Measurements from ENCODE around the gene NPY1R. TPM values are rescaled to one million over a fixed set of nuclear protein-coding genes. Genes with fewer than 3 reads are reported as not detected.

Gene NPY1R
- total and polyA plus RNA-seq, 4 experiments from 2014 or later = not detected

- no peaks in the 10 kb centered on the region for H3K4me1 ChIP-seq (ENCODE audit: insufficient read depth, low read length)
- H3K36me3 ChIP-seq (ENCODE audit: insufficient read depth, low read length) = no peaks in the 10 kb centered on the region
- no peak overlapping the region for H3K4me3 ChIP-seq (ENCODE audit: low read length in 2 of 2)
- no peak overlapping the region for H3K27ac ChIP-seq (ENCODE audit: low read depth, low read length)
- DNase-seq = no peak
- peaks cover 0 to 4% of the 10 kb centered on the region in 2 donors for H3K9me3 ChIP-seq (ENCODE audit: control insufficient read depth in 1 of 2, low read length in 2 of 2)
- Mint-ChIP-seq H3K27ac (no peak overlapping the region), H3K9me3 (peaks cover 0 to 45% (median 25%) of the 10 kb centered on the region in 8 donors), H3K27me3 (peaks cover 0 to 9% of the 10 kb centered on the region in 2 donors), H3K4me3 (no peak overlapping the region), H3K4me1 (no peaks in the 10 kb centered on the region), H3K36me3 (no peaks in the 10 kb centered on the region)
- intact Hi-C loops (cut with micrococcal nuclease) = no loop called here
- ChIA-PET POLR2A (ENCODE audit: partially characterized antibody) (no interaction called here), CTCF (ENCODE audit: partially characterized antibody) (no interaction called here)
- no peaks in the 10 kb centered on the region for H3K27me3 ChIP-seq (ENCODE audit: insufficient read depth, low read length)
Measured at GRCh38 chr4:163317110-163317509, 15.3 kb downstream of the NPY1R start.

DNA sequence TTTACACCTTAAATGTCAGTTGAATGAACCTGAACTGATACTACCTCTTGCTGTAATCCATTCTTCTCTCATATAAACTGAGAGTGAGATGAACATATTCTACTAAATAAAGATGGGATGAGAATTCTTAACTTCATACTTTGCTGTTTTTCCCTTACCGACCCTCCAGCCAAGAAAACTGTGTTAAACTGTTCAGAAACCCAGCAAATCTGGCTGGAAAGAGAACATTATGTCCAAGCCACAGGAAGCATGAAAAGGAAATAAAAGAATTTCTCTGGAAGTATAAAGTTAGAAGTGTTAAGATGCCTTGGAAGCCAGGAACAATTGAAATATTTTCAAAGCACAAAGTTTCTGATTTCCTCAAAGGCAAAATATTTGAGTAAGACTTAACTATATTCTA is 22.9 kb downstream of the NPY1R start:
- H3K9me3 ChIP-seq (ENCODE audit: control insufficient read depth in 1 of 2, low read length in 2 of 2) = no peaks in the 10 kb centered on the region
- intact Hi-C loops (cut with micrococcal nuclease) = no loop called here
- H3K4me1 ChIP-seq (ENCODE audit: insufficient read depth, low read length) = no peaks in the 10 kb centered on the region
- Mint-ChIP-seq H3K27me3 (peaks cover 0 to 3% of the 10 kb centered on the region in 2 donors), H3K4me3 (no peak overlapping the region), H3K27ac (no peak overlapping the region), H3K36me3 (no peaks in the 10 kb centered on the region), H3K9me3 (peaks cover 0 to 6% (median 2%) of the 10 kb centered on the region in 8 donors), H3K4me1 (no peaks in the 10 kb centered on the region)
- no peaks in the 10 kb centered on the region for H3K36me3 ChIP-seq (ENCODE audit: insufficient read depth, low read length)
- no peaks in the 10 kb centered on the region for H3K27me3 ChIP-seq (ENCODE audit: insufficient read depth, low read length)
- ChIA-PET CTCF (ENCODE audit: partially characterized antibody) (no interaction called here), POLR2A (ENCODE audit: partially characterized antibody) (no interaction called here)
- H3K4me3 ChIP-seq (ENCODE audit: low read length in 2 of 2) = no peak overlapping the region
- H3K27ac ChIP-seq (ENCODE audit: low read depth, low read length) = no peak overlapping the region
- DNase-seq = no peak

- no peak overlapping the region for H3K4me3 ChIP-seq (ENCODE audit: low read length in 2 of 2)
- Mint-ChIP-seq H3K36me3 (no peaks in the 10 kb centered on the region), H3K4me3 (no peak overlapping the region), H3K27me3 (no peaks in the 10 kb centered on the region), H3K27ac (no peak overlapping the region), H3K9me3 (no peaks in the 10 kb centered on the region), H3K4me1 (no peaks in the 10 kb centered on the region)
- intact Hi-C loops (cut with micrococcal nuclease) = no loop called here
- ChIA-PET CTCF (ENCODE audit: partially characterized antibody) (no interaction called here), POLR2A (ENCODE audit: partially characterized antibody) (no interaction called here)
- H3K36me3 ChIP-seq (ENCODE audit: insufficient read depth, low read length) = no peaks in the 10 kb centered on the region
- H3K27me3 ChIP-seq (ENCODE audit: insufficient read depth, low read length) = no peaks in the 10 kb centered on the region
- H3K4me1 ChIP-seq (ENCODE audit: insufficient read depth, low read length) = no peaks in the 10 kb centered on the region
- DNase-seq = no peak
- no peak overlapping the region for H3K27ac ChIP-seq (ENCODE audit: low read depth, low read length)
- no peaks in the 10 kb centered on the region for H3K9me3 ChIP-seq (ENCODE audit: control insufficient read depth in 1 of 2, low read length in 2 of 2)
Measured at GRCh38 chr4:163303069-163303468, 29.3 kb downstream of the NPY1R start.

GRCh38 chr4:163300445-163300844 is 32.0 kb downstream of the NPY1R start:
- no peak overlapping the region for H3K27ac ChIP-seq (ENCODE audit: low read depth, low read length)
- Mint-ChIP-seq H3K27me3 (no peaks in the 10 kb centered on the region), H3K4me3 (no peak overlapping the region), H3K36me3 (no peaks in the 10 kb centered on the region), H3K9me3 (no peaks in the 10 kb centered on the region), H3K4me1 (no peaks in the 10 kb centered on the region), H3K27ac (no peak overlapping the region)
- intact Hi-C loops (cut with micrococcal nuclease) = no loop called here
- no peaks in the 10 kb centered on the region for H3K36me3 ChIP-seq (ENCODE audit: insufficient read depth, low read length)
- no peak for DNase-seq
- POLR2A ChIA-PET (ENCODE audit: partially characterized antibody) = no interaction called here
- no peaks in the 10 kb centered on the region for H3K27me3 ChIP-seq (ENCODE audit: insufficient read depth, low read length)
- CTCF ChIA-PET (ENCODE audit: partially characterized antibody) = no interaction called here
- H3K9me3 ChIP-seq (ENCODE audit: control insufficient read depth in 1 of 2, low read length in 2 of 2) = peaks cover 0 to 3% of the 10 kb centered on the region in 2 donors
- H3K4me3 ChIP-seq (ENCODE audit: low read length in 2 of 2) = no peak overlapping the region
- H3K4me1 ChIP-seq (ENCODE audit: insufficient read depth, low read length) = no peaks in the 10 kb centered on the region

GRCh38 chr4:163295138-163295537 is 37.3 kb downstream of the NPY1R start:
- CTCF ChIA-PET (ENCODE audit: partially characterized antibody) = no interaction called here
- peaks cover 0 to 2% (median 0%) of the 10 kb centered on the region in 8 donors for H3K9me3 Mint-ChIP-seq

DNA sequence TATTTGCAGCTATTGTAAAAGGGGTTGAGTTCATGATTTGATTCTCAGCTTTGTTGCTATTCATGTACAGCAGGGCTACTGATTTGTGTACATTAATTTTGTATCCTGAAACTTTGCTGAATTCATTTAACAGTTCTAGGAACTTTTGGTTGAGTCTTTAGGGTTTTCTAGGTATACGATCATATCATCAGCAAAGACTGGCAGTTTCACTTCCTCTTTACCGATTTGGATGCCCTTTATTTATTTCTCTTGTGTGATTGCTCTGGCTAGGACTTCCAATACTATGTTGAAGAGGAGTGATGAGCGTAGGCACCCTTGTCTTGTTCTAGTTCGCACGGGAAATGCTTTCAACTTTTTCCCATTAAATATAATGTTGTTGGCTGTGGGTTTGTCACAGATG is 48.1 kb downstream of the NPY1R start:
- Mint-ChIP-seq H3K36me3 (no peaks in the 10 kb centered on the region), H3K4me3 (no peak overlapping the region), H3K4me1 (peaks cover 0 to 2% (median 0%) of the 10 kb centered on the region in 4 donors), H3K27ac (no peak overlapping the region), H3K27me3 (peaks cover 1 to 8% of the 10 kb centered on the region in 2 donors), H3K9me3 (peaks cover 0 to 3% (median 0%) of the 10 kb centered on the region in 8 donors)
- Histone ChIP-seq H3K9me3 (ENCODE audit: control insufficient read depth in 1 of 2, low read length in 2 of 2) (no peaks in the 10 kb centered on the region), H3K4me3 (ENCODE audit: low read length in 2 of 2) (no peak overlapping the region), H3K27ac (ENCODE audit: low read depth, low read length) (no peak overlapping the region), H3K4me1 (ENCODE audit: insufficient read depth, low read length) (no peaks in the 10 kb centered on the region), H3K36me3 (ENCODE audit: insufficient read depth, low read length) (no peaks in the 10 kb centered on the region), H3K27me3 (ENCODE audit: insufficient read depth, low read length) (no peaks in the 10 kb centered on the region)
- ChIA-PET CTCF (ENCODE audit: partially characterized antibody) (no interaction called here), POLR2A (ENCODE audit: partially characterized antibody) (no interaction called here)
- no peak for DNase-seq
- intact Hi-C loops (cut with micrococcal nuclease) = no loop called here

More at GRCh38 chr4:163295138-163295537, 37.3 kb downstream of the NPY1R start:
- peaks cover 0 to 3% of the 10 kb centered on the region in 2 donors for H3K9me3 ChIP-seq (ENCODE audit: control insufficient read depth in 1 of 2, low read length in 2 of 2)
- no peaks in the 10 kb centered on the region for H3K36me3 ChIP-seq (ENCODE audit: insufficient read depth, low read length)
- Mint-ChIP-seq H3K4me1 (no peaks in the 10 kb centered on the region), H3K27me3 (peaks cover 0 to 4% of the 10 kb centered on the region in 2 donors), H3K27ac (no peak overlapping the region), H3K4me3 (no peak overlapping the region), H3K36me3 (no peaks in the 10 kb centered on the region)
- no peak overlapping the region for H3K4me3 ChIP-seq (ENCODE audit: low read length in 2 of 2)
- POLR2A ChIA-PET (ENCODE audit: partially characterized antibody) = no interaction called here
- intact Hi-C loops (cut with micrococcal nuclease) = no loop called here
- DNase-seq = no peak
- H3K27me3 ChIP-seq (ENCODE audit: insufficient read depth, low read length) = no peaks in the 10 kb centered on the region
- H3K4me1 ChIP-seq (ENCODE audit: insufficient read depth, low read length) = no peaks in the 10 kb centered on the region
- H3K27ac ChIP-seq (ENCODE audit: low read depth, low read length) = no peak overlapping the region

- H3K9me3 ChIP-seq (ENCODE audit: control insufficient read depth in 1 of 2, low read length in 2 of 2) = no peaks in the 10 kb centered on the region
- Mint-ChIP-seq H3K36me3 (no peaks in the 10 kb centered on the region), H3K4me1 (peaks cover 0 to 2% (median 0%) of the 10 kb centered on the region in 4 donors), H3K27me3 (peaks cover 0 to 1% of the 10 kb centered on the region in 2 donors), H3K4me3 (no peak overlapping the region), H3K27ac (no peak overlapping the region), H3K9me3 (peaks cover 0 to 3% (median 0%) of the 10 kb centered on the region in 8 donors)
- no peaks in the 10 kb centered on the region for H3K4me1 ChIP-seq (ENCODE audit: insufficient read depth, low read length)
- no peaks in the 10 kb centered on the region for H3K36me3 ChIP-seq (ENCODE audit: insufficient read depth, low read length)
- DNase-seq = no peak
- no peaks in the 10 kb centered on the region for H3K27me3 ChIP-seq (ENCODE audit: insufficient read depth, low read length)
- ChIA-PET CTCF (ENCODE audit: partially characterized antibody) (no interaction called here), POLR2A (ENCODE audit: partially characterized antibody) (no interaction called here)
- no peak overlapping the region for H3K27ac ChIP-seq (ENCODE audit: low read depth, low read length)
- H3K4me3 ChIP-seq (ENCODE audit: low read length in 2 of 2) = no peak overlapping the region
- intact Hi-C loops (cut with micrococcal nuclease) = no loop called here
Measured at GRCh38 chr4:163280703-163281519, 51.5 kb downstream of the NPY1R start.

Measured in CD4-positive, alpha-beta memory T cell (primary cell).